Measurements from ENCODE around the gene TMEM200B. TPM values are rescaled to one million over a fixed set of nuclear protein-coding genes. Genes with fewer than 3 reads are reported as not detected.
"Not testable (repeated sequence)": the region's sequence is repeated elsewhere in the genome, so short reads cannot be mapped to it uniquely, and the experiment has no call there.

The TMEM200B gene
- polyA plus RNA-seq, 2 of the 4 experiments (the other 2 are of a cell fraction) = 0.08 to 0.37 TPM

GRCh38 chr1:29134695-29135028 lies 11.0 kb upstream of the TMEM200B start:
- CTCF ChIA-PET = interaction anchor here (1.1 to 1.4 kb wide), 2 partner anchors 9 to 16 kb away, joined by 3 to 4 read pairs; no protein-coding TSS in a partner anchor
- ATAC-seq = 0 out of 6 replicates have a peak, but pooled peaks of 1 of the 2 experiments have one; percentile 16
- POLR2A ChIA-PET = no interaction called here
- no peak overlapping the region for H3K4me2 ChIP-seq
- TF ChIP-seq POLR2AphosphoS2 (conservative IDR thresholded peaks at IDR 0.05; ENCODE audit: low read length) (no peak), GATA3 (IDR thresholded peaks at IDR 0.05; ENCODE audit: borderline replicate concordance) (no peak), SREBF2 (IDR thresholded peaks at IDR 0.05) (no peak), HEYL (CRISPR knock-in tag; IDR thresholded peaks at IDR 0.05) (no peak), RARB (CRISPR knock-in tag; IDR thresholded peaks at IDR 0.05) (no peak), CHD4 (IDR thresholded peaks at IDR 0.05; ENCODE audit: borderline replicate concordance) (no peak), EHMT2 (IDR thresholded peaks at IDR 0.05; ENCODE audit: low read depth) (no peak), HDAC2 (IDR thresholded peaks at IDR 0.05) (no peak), HOXB13 (CRISPR knock-in tag; IDR thresholded peaks at IDR 0.05; ENCODE audit: low read depth) (no peak), ZSCAN20 (CRISPR knock-in tag; IDR thresholded peaks at IDR 0.05) (no peak), TP53 (CRISPR knock-in tag; IDR thresholded peaks at IDR 0.05) (no peak), BHLHE40 (IDR thresholded peaks at IDR 0.05; ENCODE audit: low read depth, low read length) (no peak), CEBPB (IDR thresholded peaks at IDR 0.05) (no peak), EHF (CRISPR knock-in tag; IDR thresholded peaks at IDR 0.05) (no peak), CTCF (IDR thresholded peaks at IDR 0.05) (no peak), MYC (IDR thresholded peaks at IDR 0.05; ENCODE audit: borderline replicate concordance, low read length) (no peak)
- TF ChIP-seq, protein P1, sequence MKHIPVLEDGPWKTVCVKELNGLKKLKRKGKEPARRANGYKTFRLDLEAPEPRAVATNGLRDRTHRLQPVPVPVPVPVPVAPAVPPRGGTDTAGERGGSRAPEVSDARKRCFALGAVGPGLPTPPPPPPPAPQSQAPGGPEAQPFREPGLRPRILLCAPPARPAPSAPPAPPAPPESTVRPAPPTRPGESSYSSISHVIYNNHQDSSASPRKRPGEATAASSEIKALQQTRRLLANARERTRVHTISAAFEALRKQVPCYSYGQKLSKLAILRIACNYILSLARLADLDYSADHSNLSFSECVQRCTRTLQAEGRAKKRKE (CRISPR knock-in tag; IDR thresholded peaks at IDR 0.05; ENCODE audit: low read depth) = no peak
- TF ChIP-seq, protein P2, sequence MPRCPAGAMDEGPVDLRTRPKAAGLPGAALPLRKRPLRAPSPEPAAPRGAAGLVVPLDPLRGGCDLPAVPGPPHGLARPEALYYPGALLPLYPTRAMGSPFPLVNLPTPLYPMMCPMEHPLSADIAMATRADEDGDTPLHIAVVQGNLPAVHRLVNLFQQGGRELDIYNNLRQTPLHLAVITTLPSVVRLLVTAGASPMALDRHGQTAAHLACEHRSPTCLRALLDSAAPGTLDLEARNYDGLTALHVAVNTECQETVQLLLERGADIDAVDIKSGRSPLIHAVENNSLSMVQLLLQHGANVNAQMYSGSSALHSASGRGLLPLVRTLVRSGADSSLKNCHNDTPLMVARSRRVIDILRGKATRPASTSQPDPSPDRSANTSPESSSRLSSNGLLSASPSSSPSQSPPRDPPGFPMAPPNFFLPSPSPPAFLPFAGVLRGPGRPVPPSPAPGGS (IDR thresholded peaks at IDR 0.05) = no peak
- TF ChIP-seq, protein P3, sequence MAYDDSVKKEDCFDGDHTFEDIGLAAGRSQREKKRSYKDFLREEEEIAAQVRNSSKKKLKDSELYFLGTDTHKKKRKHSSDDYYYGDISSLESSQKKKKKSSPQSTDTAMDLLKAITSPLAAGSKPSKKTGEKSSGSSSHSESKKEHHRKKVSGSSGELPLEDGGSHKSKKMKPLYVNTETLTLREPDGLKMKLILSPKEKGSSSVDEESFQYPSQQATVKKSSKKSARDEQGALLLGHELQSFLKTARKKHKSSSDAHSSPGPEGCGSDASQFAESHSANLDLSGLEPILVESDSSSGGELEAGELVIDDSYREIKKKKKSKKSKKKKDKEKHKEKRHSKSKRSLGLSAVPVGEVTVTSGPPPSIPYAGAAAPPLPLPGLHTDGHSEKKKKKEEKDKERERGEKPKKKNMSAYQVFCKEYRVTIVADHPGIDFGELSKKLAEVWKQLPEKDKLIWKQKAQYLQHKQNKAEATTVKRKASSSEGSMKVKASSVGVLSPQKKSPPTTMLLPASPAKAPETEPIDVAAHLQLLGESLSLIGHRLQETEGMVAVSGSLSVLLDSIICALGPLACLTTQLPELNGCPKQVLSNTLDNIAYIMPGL (CRISPR knock-in tag; IDR thresholded peaks at IDR 0.05; ENCODE audit: borderline replicate concordance) = no peak
- no peak overlapping the region for H3K27ac ChIP-seq
- WGBS (ENCODE audit: missing lambda C conversion rate) = 91% methylated on average over 7 of the region's 10 CpGs
- no peak overlapping the region for H3K4me3 ChIP-seq
- no peak for FAIRE-seq
- DNase-seq (ENCODE audit: low read depth in 1 of 2, low spot score in 1 of 2) = no peak
- H3K9me3 ChIP-seq = no peaks in the 10 kb centered on the region
- H3K4me1 ChIP-seq = no peaks in the 10 kb centered on the region

DNA sequence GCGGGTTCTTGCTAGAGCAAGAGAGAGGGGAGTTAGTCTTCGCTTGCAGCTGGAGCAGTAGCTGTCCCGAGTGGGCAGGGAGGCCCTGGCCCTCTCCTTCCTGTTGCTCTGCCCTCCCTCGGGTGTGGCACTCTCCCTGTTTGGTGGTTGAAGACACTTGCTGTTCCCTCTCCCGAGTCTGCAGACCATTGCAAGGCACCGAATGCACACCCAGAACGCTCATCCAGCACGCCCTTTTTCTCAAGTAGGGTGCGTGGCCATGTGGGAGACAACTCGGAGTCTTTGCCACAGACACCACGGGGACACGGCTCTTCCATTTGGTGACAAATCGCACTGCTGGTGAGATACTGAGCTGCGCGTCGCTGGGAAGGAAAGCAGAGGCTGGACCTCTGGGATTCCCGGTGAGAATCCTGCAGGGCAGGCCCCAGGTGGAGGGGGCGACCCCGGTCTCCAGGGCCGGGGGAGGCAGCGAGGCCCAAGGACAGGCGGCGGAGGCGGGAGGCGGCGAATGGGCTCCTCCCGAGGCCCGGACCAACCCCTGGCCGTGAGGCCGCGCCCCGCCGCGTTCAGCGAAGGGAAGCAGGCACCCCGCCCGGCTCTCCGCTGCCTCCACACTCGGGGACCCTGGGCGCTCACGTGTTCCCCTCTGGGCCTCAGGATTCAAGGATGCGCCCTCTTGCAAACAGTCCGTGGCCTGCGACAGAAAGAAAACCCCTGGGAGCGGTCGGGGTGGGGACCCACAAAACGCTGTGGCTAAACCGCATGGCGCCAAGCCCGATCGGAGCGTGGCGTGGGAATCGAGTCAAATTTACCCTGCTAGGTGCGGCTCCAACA lies 10.4 kb upstream of the TMEM200B start:
- no peak overlapping the region for H3K27ac ChIP-seq
- WGBS (ENCODE audit: missing lambda C conversion rate) = 90% methylated on average over 36 of the region's 55 CpGs
- no peak for FAIRE-seq
- TF ChIP-seq, protein P4, sequence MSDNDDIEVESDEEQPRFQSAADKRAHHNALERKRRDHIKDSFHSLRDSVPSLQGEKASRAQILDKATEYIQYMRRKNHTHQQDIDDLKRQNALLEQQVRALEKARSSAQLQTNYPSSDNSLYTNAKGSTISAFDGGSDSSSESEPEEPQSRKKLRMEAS (IDR thresholded peaks at IDR 0.05) = no peak
- TF ChIP-seq CBX2 (IDR thresholded peaks at IDR 0.05; ENCODE audit: borderline replicate concordance, low read depth) (no peak), HDAC2 (IDR thresholded peaks at IDR 0.05) (no peak), ZFP36 (IDR thresholded peaks at IDR 0.05; ENCODE audit: borderline replicate concordance, partially characterized antibody) (no peak), POLR2A (IDR thresholded peaks at IDR 0.05; ENCODE audit: low read length) (no peak), HEYL (CRISPR knock-in tag; IDR thresholded peaks at IDR 0.05) (no peak)
- TF ChIP-seq, protein P2 (IDR thresholded peaks at IDR 0.05) = no peak
- H3K4me2 ChIP-seq = no peak overlapping the region
- H3K9me3 ChIP-seq = no peaks in the 10 kb centered on the region
- peak; percentile 16 to 51; a peak in 3 of 6 replicates for ATAC-seq
- DNase-seq (ENCODE audit: low read depth in 1 of 2, low spot score in 1 of 2) = no peak
- no peak overlapping the region for H3K4me3 ChIP-seq
- CTCF ChIA-PET = interaction anchor here (1.1 to 1.8 kb wide), 3 partner anchors 8 to 15 kb away, joined by 3 to 5 read pairs (median 4); no protein-coding TSS in a partner anchor
- POLR2A ChIA-PET = no interaction called here
- H3K4me1 ChIP-seq = no peaks in the 10 kb centered on the region

- POLR2A ChIA-PET; H3K4me3 ChIP-seq; ATAC-seq; H3K9me3 ChIP-seq; H3K4me1 ChIP-seq; H3K27ac ChIP-seq; H3K4me2 ChIP-seq; DNase-seq (ENCODE audit: low read depth in 1 of 2, low spot score in 1 of 2); FAIRE-seq: not testable (repeated sequence)
- CTCF ChIA-PET = interaction anchor here (0.6 to 1.7 kb wide), 3 partner anchors 9 to 51 kb away, joined by 3 to 6 read pairs (median 4); partner anchors contain the start of gene SRSF4
- WGBS (ENCODE audit: missing lambda C conversion rate) = 86% methylated on average over 6 of the region's 29 CpGs
Observed at GRCh38 chr1:29131056-29131455, 7.4 kb upstream of the TMEM200B start.

Measured in A549 (cell line).